SU-DHL-6 (cell line): ENCODE measurements around the gene CDKN1A.

Experiments used
- H2AFZ ChIP-seq: fragments of 200-600 bp; sonication (generic); 2 replicates; pipeline ENCODE4 v1.6.1; 2014; ENCODE audit warnings: low read depth, mild to moderate bottlenecking, moderate library complexity, mixed read lengths, antibody characterized with exemption, low read length; ENCODE audit not compliant: severe bottlenecking
- H3F3A ChIP-seq: fragments of 200-600 bp; shearing (Covaris generic); 2 replicates; pipeline ENCODE4 v1.6.0; 2016; ENCODE audit warnings: antibody characterized with exemption, mild to moderate bottlenecking; ENCODE audit not compliant: insufficient read depth
- H3K27ac ChIP-seq: fragments of 200-600 bp; sonication (generic); 2 replicates; pipeline ENCODE4 v1.5.1; 2016; ENCODE audit warnings: low read depth, mild to moderate bottlenecking, low read length, moderate library complexity, mixed read lengths
- H3K27me3 ChIP-seq: fragments of 200-600 bp; sonication (generic), shearing (Covaris generic); 2 replicates; pipeline ENCODE4 v1.6.0; 2014; ENCODE audit warnings: mild to moderate bottlenecking, low read length
- H3K36me3 ChIP-seq: fragments of 200-600 bp; sonication (generic); 2 replicates; pipeline ENCODE4 v1.6.1; 2014; ENCODE audit warnings: mild to moderate bottlenecking, low read length, mixed read lengths
- H3K4me2 ChIP-seq: fragments of 300-600, 200-600 bp; shearing (Covaris generic), sonication (generic); 2 replicates; pipeline ENCODE4 v1.6.0; 2014; ENCODE audit warnings: low read length, low read depth, mild to moderate bottlenecking; ENCODE audit not compliant: poor library complexity, severe bottlenecking
- H3K4me3 ChIP-seq: fragments of 200-600 bp; sonication (generic); 2 replicates; pipeline ENCODE4 v1.5.1; 2014; ENCODE audit warnings: antibody characterized with exemption, low read length, mild to moderate bottlenecking, mixed read lengths; ENCODE audit not compliant: insufficient read depth, poor library complexity, severe bottlenecking
- H3K79me2 ChIP-seq: fragments of 200-600 bp; sonication (generic); 2 replicates; pipeline ENCODE4 v1.6.1; 2014; ENCODE audit warnings: mild to moderate bottlenecking, low read length, moderate library complexity; ENCODE audit not compliant: insufficient read depth
- H3K9ac ChIP-seq: fragments of 200-600 bp; sonication (generic); 2 replicates; pipeline ENCODE4 v1.7.0; 2014; ENCODE audit warnings: mild to moderate bottlenecking, low read length
- H3K9me2 ChIP-seq: fragments of 200-600 bp; sonication (generic); replicated peaks from 2 replicates; pipeline ENCODE4 v1.6.1; 2014; ENCODE audit warnings: low read length; ENCODE audit not compliant: insufficient read depth
- H3K9me3 ChIP-seq: fragments of 200-600 bp; sonication (generic); 2 replicates; pipeline ENCODE4 v1.6.1; 2014; ENCODE audit warnings: low read length, mixed read lengths; ENCODE audit not compliant: insufficient read depth
- H4K20me1 ChIP-seq: fragments of 200-600 bp; sonication (generic); 2 replicates; pipeline ENCODE4 v1.6.1; 2014; ENCODE audit warnings: low read depth, mild to moderate bottlenecking, antibody characterized with exemption, low read length, moderate library complexity, mixed read lengths
- CTCF ChIP-seq: fragments of 200-600 bp; sonication (generic); IDR thresholded peaks from one replicate; pipeline ENCODE4 v1.5.1; 2017; ENCODE audit warnings: antibody characterized with exemption, mild to moderate bottlenecking, low read length, moderate library complexity; ENCODE audit not compliant: insufficient read depth, poor library complexity, severe bottlenecking
- EZH2phosphoT487 ChIP-seq: fragments of 200-600 bp; sonication (generic), shearing (Covaris generic); conservative IDR thresholded peaks from 2 replicates; pipeline ENCODE4 v1.6.1; 2018; ENCODE audit warnings: mild to moderate bottlenecking, antibody characterized with exemption, low read length, moderate library complexity, mixed read lengths

CDKN1A gene

DNA sequence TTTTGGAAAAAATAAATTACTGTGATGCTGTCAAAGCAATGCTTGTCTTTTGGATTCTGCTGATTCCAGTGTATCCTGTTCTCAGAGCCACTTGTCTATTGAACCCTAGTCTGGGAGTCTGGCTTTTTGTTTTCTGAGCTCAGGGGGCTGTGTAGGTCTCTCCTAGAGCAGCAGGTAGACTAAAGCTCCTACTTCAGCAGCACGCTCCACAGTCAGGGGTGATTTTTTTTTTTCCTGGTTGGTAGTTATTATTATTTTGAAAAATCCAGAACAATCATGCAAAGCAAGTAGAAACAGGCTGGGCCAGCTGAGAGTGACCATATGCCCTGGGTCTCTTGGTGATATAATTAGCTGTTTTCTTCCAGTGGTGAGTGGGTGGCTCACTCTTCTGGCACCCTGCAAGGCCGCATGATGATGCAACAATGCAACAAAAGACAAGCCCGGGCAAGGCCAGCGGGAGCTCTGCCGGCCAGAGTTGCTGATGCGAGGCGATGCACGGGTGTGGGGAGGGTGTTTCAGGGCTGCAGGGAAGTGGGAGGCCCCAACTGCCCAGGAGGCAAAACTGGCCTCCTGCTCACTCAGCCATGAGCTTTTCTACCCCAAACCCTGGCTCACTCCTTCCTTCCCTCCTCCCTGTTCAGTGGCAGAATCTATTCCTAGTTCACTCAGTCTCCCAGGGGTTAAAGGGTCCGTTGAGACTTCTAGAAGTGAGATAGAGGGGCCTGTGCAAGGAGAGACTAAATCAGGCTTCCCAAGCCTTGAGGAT is 11.5 kb upstream of the CDKN1A start:
- peaks cover 27% of the 10 kb centered on the region for H3F3A ChIP-seq
- H3K79me2 ChIP-seq = no peaks in the 10 kb centered on the region
- H4K20me1 ChIP-seq = no peaks in the 10 kb centered on the region
- no peak overlapping the region for H2AFZ ChIP-seq
- no peaks in the 10 kb centered on the region for H3K27me3 ChIP-seq
- no peaks in the 10 kb centered on the region for H3K9me3 ChIP-seq
- H3K4me3 ChIP-seq = peak overlapping the region; percentile 8
- H3K36me3 ChIP-seq = no peaks in the 10 kb centered on the region
- H3K9ac ChIP-seq = peak overlapping the region; percentile 34
- peak overlapping the region; percentile 21 for H3K4me2 ChIP-seq
- no peaks in the 10 kb centered on the region for H3K9me2 ChIP-seq
- TF ChIP-seq CTCF (no peak), EZH2phosphoT487 (no peak)
- H3K27ac ChIP-seq = peak overlapping the region; percentile 39; the same call in 1 of the 2 replicates

DNA sequence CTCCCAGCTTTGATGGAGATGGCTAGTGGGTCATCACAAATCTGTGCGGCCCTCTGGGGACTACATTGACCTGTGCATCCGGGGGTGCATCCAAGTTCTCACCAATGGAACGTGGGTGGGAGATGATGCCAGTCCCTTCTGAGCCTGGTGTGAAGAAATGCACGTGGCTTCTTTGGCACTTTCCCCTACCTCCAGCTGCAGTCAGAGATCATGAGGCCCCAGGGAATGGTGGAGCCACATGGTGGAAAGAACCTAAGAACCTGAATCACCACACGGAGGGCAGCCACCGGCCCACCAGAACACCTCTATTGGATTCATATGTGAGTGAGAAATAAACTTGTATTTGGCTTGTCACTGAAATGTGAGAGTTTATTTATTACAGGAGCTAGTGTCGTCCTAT is 9.9 kb upstream of the CDKN1A start:
- H3K4me2 ChIP-seq = no peak overlapping the region
- H3K36me3 ChIP-seq = no peaks in the 10 kb centered on the region
- H3F3A ChIP-seq = peaks cover 11% of the 10 kb centered on the region
- H3K27ac ChIP-seq = no peak overlapping the region
- no peak for TF ChIP-seq EZH2phosphoT487
- no peak for TF ChIP-seq CTCF
- H3K9ac ChIP-seq = no peak overlapping the region
- H3K79me2 ChIP-seq = no peaks in the 10 kb centered on the region
- H4K20me1 ChIP-seq = no peaks in the 10 kb centered on the region
- no peaks in the 10 kb centered on the region for H3K9me3 ChIP-seq
- no peak overlapping the region for H3K4me3 ChIP-seq
- no peaks in the 10 kb centered on the region for H3K27me3 ChIP-seq
- H3K9me2 ChIP-seq = no peaks in the 10 kb centered on the region
- no peak overlapping the region for H2AFZ ChIP-seq

GRCh38 chr6:36669002-36669401 is 9.5 kb upstream of the CDKN1A start:
- no peaks in the 10 kb centered on the region for H3K36me3 ChIP-seq
- H3K27me3 ChIP-seq = no peaks in the 10 kb centered on the region
- H3K4me3 ChIP-seq = no peak overlapping the region
- no peak overlapping the region for H2AFZ ChIP-seq
- H3K27ac ChIP-seq = no peak overlapping the region
- TF ChIP-seq CTCF (no peak), EZH2phosphoT487 (no peak)
- no peak overlapping the region for H3K9ac ChIP-seq
- H3K79me2 ChIP-seq = no peaks in the 10 kb centered on the region
- no peaks in the 10 kb centered on the region for H3K9me3 ChIP-seq
- no peaks in the 10 kb centered on the region for H4K20me1 ChIP-seq
- H3K4me2 ChIP-seq = no peak overlapping the region
- H3K9me2 ChIP-seq = no peaks in the 10 kb centered on the region
- H3F3A ChIP-seq = peaks cover 7% of the 10 kb centered on the region
